AG04450 (cell line): ENCODE data around the gene FCRL3. TPM values are rescaled to one million over a fixed set of nuclear protein-coding genes. Genes with fewer than 3 reads are reported as not detected.
"Not testable (repeated sequence)": the region's sequence is repeated elsewhere in the genome, so short reads cannot be mapped to it uniquely, and the experiment has no call there.

ENCODE experiments used
- CTCF ChIA-PET: fragments of 300-600, 350-600 bp; formaldehyde crosslinking; extraction: SDS; loops from one replicate; lab custom pipeline; 2022; ENCODE audit warnings: antibody characterized with exemption, inconsistent platforms; lab: Charles Lee
- POLR2A ChIA-PET: fragments of 350-600 bp; formaldehyde crosslinking; extraction: SDS; loops from one replicate; lab custom pipeline; 2021; ENCODE audit warnings: antibody characterized with exemption, inconsistent platforms; lab: Yijun Ruan, JAX
- DNase-seq: peaks from one replicate; pipeline ENCODE4 v3.0.0-alpha.2; 2011; ENCODE audit warnings: low read depth, low spot score
- H3K27ac ChIP-seq: one replicate; pipeline ENCODE4 v1.5.1; 2012; ENCODE audit warnings: low read depth, low read length, control low read depth
- H3K27me3 ChIP-seq: one replicate; pipeline ENCODE4 v1.6.0; 2012; ENCODE audit warnings: low read length; ENCODE audit not compliant: control insufficient read depth, insufficient read depth
- H3K4me3 ChIP-seq: 2 replicates; pipeline ENCODE4 v1.5.1; 2011; ENCODE audit warnings: mild to moderate bottlenecking, low read depth, low read length, control low read depth
- H3K9me3 ChIP-seq: 2 replicates; pipeline ENCODE4 v1.5.1; 2012; ENCODE audit warnings: low read length; ENCODE audit not compliant: control insufficient read depth, insufficient read depth
- polyA minus RNA-seq: library from RNA; depleted of rRNA, polyadenylated mRNA; stranded (reverse); fragments of >200 nt; gene quantifications from 2 replicates; pipeline ENCODE4 v1.2.3, GENCODE V29; 2011; rRNA and poly(A)+ RNA removed
- polyA plus RNA-seq: library from polyadenylated mRNA; depleted of rRNA; stranded (reverse); fragments of >200 nt; gene quantifications from 2 replicates; pipeline ENCODE4 v1.2.3, GENCODE V29; 2011; rRNA removed
- TF ChIP-seq, protein P1 (sequence below): IDR thresholded peaks from 2 replicates; pipeline ENCODE4 v1.5.1; 2011; ENCODE audit warnings: low read depth, low read length, control low read depth, inconsistent platforms

Gene FCRL3, protein sequence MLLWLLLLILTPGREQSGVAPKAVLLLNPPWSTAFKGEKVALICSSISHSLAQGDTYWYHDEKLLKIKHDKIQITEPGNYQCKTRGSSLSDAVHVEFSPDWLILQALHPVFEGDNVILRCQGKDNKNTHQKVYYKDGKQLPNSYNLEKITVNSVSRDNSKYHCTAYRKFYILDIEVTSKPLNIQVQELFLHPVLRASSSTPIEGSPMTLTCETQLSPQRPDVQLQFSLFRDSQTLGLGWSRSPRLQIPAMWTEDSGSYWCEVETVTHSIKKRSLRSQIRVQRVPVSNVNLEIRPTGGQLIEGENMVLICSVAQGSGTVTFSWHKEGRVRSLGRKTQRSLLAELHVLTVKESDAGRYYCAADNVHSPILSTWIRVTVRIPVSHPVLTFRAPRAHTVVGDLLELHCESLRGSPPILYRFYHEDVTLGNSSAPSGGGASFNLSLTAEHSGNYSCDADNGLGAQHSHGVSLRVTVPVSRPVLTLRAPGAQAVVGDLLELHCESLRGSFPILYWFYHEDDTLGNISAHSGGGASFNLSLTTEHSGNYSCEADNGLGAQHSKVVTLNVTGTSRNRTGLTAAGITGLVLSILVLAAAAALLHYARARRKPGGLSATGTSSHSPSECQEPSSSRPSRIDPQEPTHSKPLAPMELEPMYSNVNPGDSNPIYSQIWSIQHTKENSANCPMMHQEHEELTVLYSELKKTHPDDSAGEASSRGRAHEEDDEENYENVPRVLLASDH
- polyA plus RNA-seq = not detected in 2 replicates
- polyA minus RNA-seq = not detected in 2 replicates

- H3K27ac ChIP-seq = no peak within 1 kb of the TSS
- peaks cover 3% of the 10 kb centered on the region for H3K27me3 ChIP-seq
- H3K9me3 ChIP-seq = no peaks in the 10 kb centered on the region
- ChIA-PET POLR2A (no interaction called here), CTCF (interaction anchor here (1.6 kb wide), 1 partner anchor 9 kb away, joined by 4 read pairs; no protein-coding TSS in a partner anchor)
- TF ChIP-seq, protein P1, sequence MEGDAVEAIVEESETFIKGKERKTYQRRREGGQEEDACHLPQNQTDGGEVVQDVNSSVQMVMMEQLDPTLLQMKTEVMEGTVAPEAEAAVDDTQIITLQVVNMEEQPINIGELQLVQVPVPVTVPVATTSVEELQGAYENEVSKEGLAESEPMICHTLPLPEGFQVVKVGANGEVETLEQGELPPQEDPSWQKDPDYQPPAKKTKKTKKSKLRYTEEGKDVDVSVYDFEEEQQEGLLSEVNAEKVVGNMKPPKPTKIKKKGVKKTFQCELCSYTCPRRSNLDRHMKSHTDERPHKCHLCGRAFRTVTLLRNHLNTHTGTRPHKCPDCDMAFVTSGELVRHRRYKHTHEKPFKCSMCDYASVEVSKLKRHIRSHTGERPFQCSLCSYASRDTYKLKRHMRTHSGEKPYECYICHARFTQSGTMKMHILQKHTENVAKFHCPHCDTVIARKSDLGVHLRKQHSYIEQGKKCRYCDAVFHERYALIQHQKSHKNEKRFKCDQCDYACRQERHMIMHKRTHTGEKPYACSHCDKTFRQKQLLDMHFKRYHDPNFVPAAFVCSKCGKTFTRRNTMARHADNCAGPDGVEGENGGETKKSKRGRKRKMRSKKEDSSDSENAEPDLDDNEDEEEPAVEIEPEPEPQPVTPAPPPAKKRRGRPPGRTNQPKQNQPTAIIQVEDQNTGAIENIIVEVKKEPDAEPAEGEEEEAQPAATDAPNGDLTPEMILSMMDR = no peak
- no peak for DNase-seq
- no peak within 1 kb of the TSS for H3K4me3 ChIP-seq
Measured at GRCh38 chr1:157700732-157701131, at the start of gene FCRL3. Gene FCRL3, minus strand, starts transcription at chr1:157700769. Its CDS starts 280 bp downstream, at chr1:157700489.

- ChIA-PET POLR2A (no interaction called here), CTCF (no interaction called here)
- Histone ChIP-seq H3K27me3 (no peaks in the 10 kb centered on the region), H3K9me3 (no peaks in the 10 kb centered on the region), H3K27ac (no peak overlapping the region), H3K4me3 (no peak overlapping the region)
- no peak for DNase-seq
- TF ChIP-seq, protein P1 = no peak
Measured at GRCh38 chr1:157748262-157748817, 47.8 kb upstream of the FCRL3 start.

DNA sequence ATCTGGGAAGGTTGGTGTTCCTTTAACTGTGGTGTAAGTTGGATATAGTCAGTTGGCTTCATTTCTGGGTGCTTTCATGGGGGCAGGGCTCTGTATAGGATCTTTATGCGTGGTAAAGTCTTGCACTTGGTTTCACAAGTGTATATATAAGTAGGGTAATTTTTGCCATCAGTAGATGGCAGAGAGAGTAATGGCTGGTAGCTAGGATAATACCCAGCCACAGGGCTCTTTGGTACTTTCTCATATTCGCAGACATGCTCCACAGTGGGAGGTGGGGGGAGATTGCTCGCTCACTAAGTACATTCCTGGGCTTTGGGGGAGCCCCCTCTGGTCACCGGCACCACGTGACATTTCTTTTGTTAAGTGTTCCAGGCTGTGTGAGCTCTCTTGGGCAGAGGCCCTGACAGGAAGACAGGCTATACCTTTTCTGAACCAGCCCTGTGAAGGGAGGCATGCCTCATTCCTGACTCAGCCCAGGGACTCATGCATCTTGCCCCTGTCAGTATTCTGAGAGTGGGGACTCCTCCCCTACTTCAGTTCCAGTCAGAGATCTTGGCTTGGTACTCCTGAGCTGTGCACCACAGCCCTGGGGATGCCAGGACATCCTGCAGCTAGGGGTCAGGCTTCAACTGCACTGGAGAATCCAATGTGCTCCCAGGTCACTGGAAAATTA lies 38.8 kb upstream of the FCRL3 start:
- DNase-seq = no peak
- ChIA-PET CTCF (no interaction called here), POLR2A (no interaction called here)
- TF ChIP-seq, protein P1 = no peak
- no peaks in the 10 kb centered on the region for H3K27me3 ChIP-seq
- no peak overlapping the region for H3K4me3 ChIP-seq
- H3K9me3 ChIP-seq = no peaks in the 10 kb centered on the region
- no peak overlapping the region for H3K27ac ChIP-seq

- CTCF ChIA-PET, H3K9me3 ChIP-seq, H3K4me3 ChIP-seq, H3K27me3 ChIP-seq, DNase-seq, H3K27ac ChIP-seq, POLR2A ChIA-PET: not testable (repeated sequence)
Measured at GRCh38 chr1:157735991-157736390, 35.4 kb upstream of the FCRL3 start.

DNA sequence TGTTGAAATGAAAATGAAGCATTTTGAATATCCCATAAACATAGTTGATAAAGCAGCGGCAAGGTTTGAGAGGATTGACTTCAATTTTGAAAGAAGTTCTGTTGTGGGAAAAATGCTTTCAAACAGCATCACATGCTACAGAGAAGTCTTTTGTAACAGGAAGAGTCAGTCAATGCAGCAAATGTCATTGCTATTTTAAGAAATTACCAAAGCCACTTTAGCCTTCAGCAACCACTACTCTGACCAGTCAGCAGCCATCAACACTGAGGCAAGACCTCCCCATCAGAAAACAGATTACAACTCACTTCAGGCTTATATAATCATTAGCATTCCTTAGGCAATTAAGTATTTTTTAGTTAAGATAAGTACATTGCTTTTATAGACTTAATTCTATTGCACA lies 33.8 kb upstream of the FCRL3 start:
- POLR2A ChIA-PET = no interaction called here
- no peak for DNase-seq
- CTCF ChIA-PET = no interaction called here
- TF ChIP-seq, protein P1 = no peak
- Histone ChIP-seq H3K9me3 (no peaks in the 10 kb centered on the region), H3K27me3 (no peaks in the 10 kb centered on the region), H3K4me3 (no peak overlapping the region), H3K27ac (no peak overlapping the region)
